HCT116 (cell line): ENCODE data around the gene VIPR1. TPM values are rescaled to one million over a fixed set of nuclear protein-coding genes. Genes with fewer than 3 reads are reported as not detected.

ENCODE experiments used
- ATAC-seq: fragments of 200-7000 bp; cut with Tn5 transposase; 2 replicates; pipeline ENCODE4 v1.9.1; 2020; ENCODE audit warnings: mild to moderate bottlenecking, moderate library complexity
- BruUV-seq: library from RNA; stranded (reverse); fragments of 400-500 nt; replicated peaks from 2 replicates; lab custom pipeline; 2021; lab: Mats Ljungman, UMichigan
- CTCF ChIA-PET: fragments of 300-600 bp; sonication (Branson Sonifier 250); formaldehyde crosslinking; loops from one replicate; lab custom pipeline; 2021; ENCODE audit warnings: antibody characterized with exemption; lab: Charles Lee
- POLR2A ChIA-PET: fragments of 300-600, 350-600 bp; sonication (Branson Sonifier 250); formaldehyde crosslinking; loops from one replicate; lab custom pipeline; 2021; ENCODE audit warnings: antibody characterized with exemption; lab: Charles Lee
- RAD21 ChIA-PET, 2 experiments: fragments of 300-600 bp; sonication (Branson Sonifier 250); formaldehyde crosslinking; loops; one replicate each; lab custom pipeline; 2023; ENCODE audit warnings: low total read pairs in 2 of 2; ENCODE audit not compliant: uncharacterized antibody in 2 of 2, unreplicated experiment in 2 of 2, low non-redundant PET in 1 of 2; lab: Charles Lee
- DNase-seq: peaks from one replicate; pipeline ENCODE4 v3.0.0-alpha.2; 2010; ENCODE audit warnings: low read depth, low spot score
- H2AFZ ChIP-seq: fragments of 200-600 bp; shearing (Covaris generic), sonication (generic); 2 replicates; pipeline ENCODE4 v1.6.1; 2017; ENCODE audit warnings: low read depth, mixed run types, mixed read lengths, antibody characterized with exemption, low read length; ENCODE audit not compliant: poor library complexity, severe bottlenecking
- H3K27ac ChIP-seq: 2 replicates; pipeline ENCODE4 v1.5.1; 2012; ENCODE audit warnings: low read depth, low read length
- H3K27me3 ChIP-seq: fragments of 200-600 bp; sonication (generic); 2 replicates; pipeline ENCODE4 v1.6.1; 2016; ENCODE audit warnings: mixed run types, low read length, mixed read lengths; ENCODE audit not compliant: insufficient read depth
- H3K36me3 ChIP-seq, 2 experiments: fragments of 200-500 bp in 1 of 2; fragments of 200-600 bp in 1 of 2; sonication (Bioruptor generic) in 1 of 2; sonication (generic) in 1 of 2; 2 replicates each; pipeline versions ENCODE4 v1.5.1 to v1.6.1; 2014 to 2016; ENCODE audit warnings: low read length in 2 of 2, inconsistent platforms in 1 of 2, mixed read lengths in 1 of 2, mixed run types in 1 of 2; ENCODE audit not compliant: insufficient read depth in 2 of 2, control insufficient read depth in 1 of 2
- H3K4me1 ChIP-seq, 2 experiments: fragments of 200-600 bp in 1 of 2; sonication (generic) in 1 of 2; 2 replicates each; pipeline versions ENCODE4 v1.5.1 to v1.6.1; 2012 to 2017; ENCODE audit warnings: low read length in 2 of 2, inconsistent platforms in 1 of 2, mild to moderate bottlenecking in 1 of 2, mixed read lengths in 1 of 2, mixed run types in 1 of 2, moderate library complexity in 1 of 2; ENCODE audit not compliant: insufficient read depth in 2 of 2, control insufficient read depth in 1 of 2
- H3K4me2 ChIP-seq: fragments of 200-600 bp; sonication (generic); 2 replicates; pipeline ENCODE4 v1.6.1; 2017; ENCODE audit warnings: mixed run types, low read length, mixed read lengths
- H3K4me3 ChIP-seq, 2 experiments: fragments of 200-600 bp in 1 of 2; sonication (generic) in 1 of 2; replicated peaks in 1 of 2; 2 replicates each; pipeline ENCODE4 v1.5.1; 2011 to 2016; ENCODE audit warnings: low read length in 2 of 2, control low read depth in 1 of 2, low read depth in 1 of 2, mild to moderate bottlenecking in 1 of 2, mixed read lengths in 1 of 2, mixed run types in 1 of 2
- H3K79me2 ChIP-seq: fragments of 200-600 bp; sonication (generic); 2 replicates; pipeline ENCODE4 v1.6.1; 2017; ENCODE audit warnings: mild to moderate bottlenecking, mixed run types, low read length, moderate library complexity, mixed read lengths; ENCODE audit not compliant: insufficient read depth
- H3K9ac ChIP-seq: fragments of 200-600 bp; sonication (generic); 2 replicates; pipeline ENCODE4 v1.6.1; 2016; ENCODE audit warnings: low read length, mixed read lengths
- H3K9me2 ChIP-seq: fragments of 200-600 bp; sonication (generic), shearing (Covaris generic); 2 replicates; pipeline ENCODE4 v1.6.1; 2017; ENCODE audit warnings: mixed run types, mild to moderate bottlenecking, moderate library complexity; ENCODE audit not compliant: insufficient read depth
- H3K9me3 ChIP-seq, 2 experiments: fragments of 200-500 bp in 1 of 2; fragments of 200-600 bp in 1 of 2; sonication (Bioruptor generic) in 1 of 2; sonication (generic) in 1 of 2; 2 replicates each; pipeline ENCODE4 v1.6.1; 2014 to 2017; ENCODE audit warnings: low read length in 2 of 2, mixed read lengths in 2 of 2, inconsistent platforms in 1 of 2, low read depth in 1 of 2, mild to moderate bottlenecking in 1 of 2, mixed run types in 1 of 2, moderate library complexity in 1 of 2; ENCODE audit not compliant: control insufficient read depth in 1 of 2, insufficient read depth in 1 of 2
- H4K20me1 ChIP-seq: fragments of 200-600 bp; sonication (generic), shearing (Covaris generic); 2 replicates; pipeline ENCODE4 v1.6.1; 2017; ENCODE audit warnings: mixed run types, mild to moderate bottlenecking, moderate library complexity; ENCODE audit not compliant: insufficient read depth
- CBX3 ChIP-seq: IDR thresholded peaks from 2 replicates; pipeline ENCODE4 v1.6.1; 2012; ENCODE audit warnings: low read depth
- CEBPB ChIP-seq: IDR thresholded peaks from 2 replicates; pipeline ENCODE4 v1.6.1; 2012; ENCODE audit warnings: low read depth
- EGR1 ChIP-seq: IDR thresholded peaks from 2 replicates; pipeline ENCODE4 v1.6.1; 2012; ENCODE audit warnings: low read depth
- JUND ChIP-seq: IDR thresholded peaks from 2 replicates; pipeline ENCODE4 v1.6.1; 2012
- POLR2A ChIP-seq: IDR thresholded peaks from 2 replicates; pipeline ENCODE4 v1.7.0; 2011; ENCODE audit warnings: borderline replicate concordance; ENCODE audit not compliant: insufficient read depth, insufficient read length; ENCODE audit errors: extremely low read depth
- POLR2AphosphoS5 ChIP-seq: IDR thresholded peaks from 2 replicates; pipeline ENCODE4 v1.6.1; 2011; ENCODE audit warnings: mild to moderate bottlenecking, low read depth, low read length, moderate library complexity
- SIN3A ChIP-seq: IDR thresholded peaks from 2 replicates; pipeline ENCODE4 v1.6.1; 2012; ENCODE audit warnings: low read depth
- SP1 ChIP-seq: IDR thresholded peaks from 2 replicates; pipeline ENCODE4 v1.6.1; 2012; ENCODE audit warnings: low read depth
- TCF7L2 ChIP-seq: IDR thresholded peaks from 2 replicates; pipeline ENCODE4 v1.7.0; 2011; ENCODE audit warnings: borderline replicate concordance, inconsistent platforms; ENCODE audit not compliant: insufficient read depth, insufficient read length; ENCODE audit errors: extremely low read depth
- YY1 ChIP-seq: IDR thresholded peaks from 2 replicates; pipeline ENCODE4 v1.6.1; 2011; ENCODE audit warnings: low read length, low read depth, moderate library complexity, mild to moderate bottlenecking; ENCODE audit not compliant: insufficient replicate concordance; ENCODE audit errors: extremely low read depth
- intact Hi-C: fragments of 100-400 bp; cut with micrococcal nuclease; formaldehyde crosslinking; loops from 2 replicates; pipeline ENCODE4 v1.10.0; 2022
- total RNA-seq: library from RNA; stranded (reverse); gene quantifications from one replicate; pipeline ENCODE4 v1.2.1, GENCODE V29; 2021; ENCODE audit not compliant: unreplicated experiment
- TF ChIP-seq, protein P1 (sequence below): IDR thresholded peaks from 2 replicates; pipeline ENCODE4 v1.6.1; 2012
- TF ChIP-seq, protein P2 (sequence below): IDR thresholded peaks from 2 replicates; pipeline ENCODE4 v1.6.1; 2011; ENCODE audit warnings: mild to moderate bottlenecking, low read length, moderate library complexity; ENCODE audit not compliant: insufficient replicate concordance; ENCODE audit errors: extremely low read depth

VIPR1 gene
- total RNA-seq, 1 experiment from 2014 or later, result 9.6 TPM

DNA sequence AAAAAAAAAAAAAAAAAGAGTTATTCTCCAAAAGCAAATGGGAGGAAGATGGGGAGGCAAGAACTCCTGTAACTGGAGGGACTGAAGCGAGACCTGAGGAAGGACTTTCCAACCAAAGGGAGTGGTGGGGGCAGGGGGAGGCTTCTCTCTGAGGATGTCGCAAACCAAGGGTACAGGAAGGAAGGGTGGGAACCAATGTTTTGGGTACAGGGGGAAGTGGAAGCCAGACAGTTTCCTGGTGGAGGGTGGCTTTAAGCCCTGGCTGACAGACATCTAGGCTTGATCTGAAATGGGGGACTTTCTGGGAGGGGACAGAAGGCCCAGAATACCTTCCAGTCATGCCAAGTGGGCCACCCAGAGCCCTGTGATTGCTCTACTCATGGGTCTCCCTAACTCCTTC, 27.0 kb downstream of the VIPR1 start:
- no peak overlapping the region for H2AFZ ChIP-seq
- POLR2A ChIA-PET, result interaction anchor here (0.7 kb wide), 1 partner anchor 18 kb away, joined by 3 read pairs; no protein-coding TSS in a partner anchor
- DNase-seq (no peak), ATAC-seq (no peak)
- H3K9me2 ChIP-seq, result no peaks in the 10 kb centered on the region
- no peak overlapping the region for H3K9ac ChIP-seq
- no peaks in the 10 kb centered on the region for H3K9me3 ChIP-seq
- RAD21 ChIA-PET, result no interaction called here
- H3K79me2 ChIP-seq, result no peaks in the 10 kb centered on the region
- no peaks in the 10 kb centered on the region for H4K20me1 ChIP-seq
- H3K36me3 ChIP-seq, result no peaks in the 10 kb centered on the region
- CTCF ChIA-PET, result no interaction called here
- peaks cover 3 to 5% of the 10 kb centered on the region in 2 experiments; a peak in 2 of 4 replicates for H3K4me1 ChIP-seq
- intact Hi-C loops, result no loop called here
- H3K27ac ChIP-seq, result no peak overlapping the region
- no peak overlapping the region for H3K4me3 ChIP-seq
- no TSS peak for BruUV-seq
- no peak overlapping the region for H3K4me2 ChIP-seq
- H3K27me3 ChIP-seq, result no peaks in the 10 kb centered on the region
- TF ChIP-seq CEBPB, result no peak
- TF ChIP-seq, protein P1, sequence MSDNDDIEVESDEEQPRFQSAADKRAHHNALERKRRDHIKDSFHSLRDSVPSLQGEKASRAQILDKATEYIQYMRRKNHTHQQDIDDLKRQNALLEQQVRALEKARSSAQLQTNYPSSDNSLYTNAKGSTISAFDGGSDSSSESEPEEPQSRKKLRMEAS, result no peak
- no peak for TF ChIP-seq CBX3
- no peak for TF ChIP-seq EGR1
- TF ChIP-seq YY1, result no peak
- no peak for TF ChIP-seq TCF7L2
- no peak for TF ChIP-seq JUND
- TF ChIP-seq, protein P2, sequence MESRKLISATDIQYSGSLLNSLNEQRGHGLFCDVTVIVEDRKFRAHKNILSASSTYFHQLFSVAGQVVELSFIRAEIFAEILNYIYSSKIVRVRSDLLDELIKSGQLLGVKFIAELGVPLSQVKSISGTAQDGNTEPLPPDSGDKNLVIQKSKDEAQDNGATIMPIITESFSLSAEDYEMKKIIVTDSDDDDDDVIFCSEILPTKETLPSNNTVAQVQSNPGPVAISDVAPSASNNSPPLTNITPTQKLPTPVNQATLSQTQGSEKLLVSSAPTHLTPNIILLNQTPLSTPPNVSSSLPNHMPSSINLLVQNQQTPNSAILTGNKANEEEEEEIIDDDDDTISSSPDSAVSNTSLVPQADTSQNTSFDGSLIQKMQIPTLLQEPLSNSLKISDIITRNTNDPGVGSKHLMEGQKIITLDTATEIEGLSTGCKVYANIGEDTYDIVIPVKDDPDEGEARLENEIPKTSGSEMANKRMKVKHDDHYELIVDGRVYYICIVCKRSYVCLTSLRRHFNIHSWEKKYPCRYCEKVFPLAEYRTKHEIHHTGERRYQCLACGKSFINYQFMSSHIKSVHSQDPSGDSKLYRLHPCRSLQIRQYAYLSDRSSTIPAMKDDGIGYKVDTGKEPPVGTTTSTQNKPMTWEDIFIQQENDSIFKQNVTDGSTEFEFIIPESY, result no peak
- TF ChIP-seq POLR2AphosphoS5, result no peak
- TF ChIP-seq SP1, result no peak
- TF ChIP-seq POLR2A, result no peak
- TF ChIP-seq SIN3A, result no peak
- TF ChIP-seq, all 23 proteins: peak for 0
